ENCODE results near the gene KRTAP5-10.
"Not testable (repeated sequence)": the region's sequence is repeated elsewhere in the genome, so short reads cannot be mapped to it uniquely, and the experiment has no call there.

KRTAP5-10 gene

GRCh38 chr11:71565263-71565662, at the start of gene KRTAP5-10:
Gene KRTAP5-10 (plus strand): TSS chr11:71565563. CDS start chr11:71565588, 25 bp downstream.
- DNase-seq: no peak

GRCh38 chr11:71518506-71519471, 46.6 kb upstream of the KRTAP5-10 start:
- DNase-seq: no peak
- no peak overlapping the region for H3K4me3 Mint-ChIP-seq
- H3K27me3 Mint-ChIP-seq (ENCODE audit: low read depth, poor library complexity): peaks cover 11% of the 10 kb centered on the region
- H3K9me3 Mint-ChIP-seq: peaks cover 20% of the 10 kb centered on the region
- no peaks in the 10 kb centered on the region for H3K4me1 Mint-ChIP-seq
- H3K27ac Mint-ChIP-seq: no peak overlapping the region
- H3K36me3 Mint-ChIP-seq (ENCODE audit: low read depth): no peaks in the 10 kb centered on the region
- TF ChIP-seq CTCF (IDR thresholded peaks at IDR 0.05): no peak

More at GRCh38 chr11:71565263-71565662, at the start of gene KRTAP5-10:
- Mint-ChIP-seq H3K36me3 (ENCODE audit: low read depth) (no peaks in the 10 kb centered on the region), H3K27ac (no peak within 1 kb of the TSS), H3K9me3 (peaks cover 14% of the 10 kb centered on the region), H3K4me3 (no peak within 1 kb of the TSS), H3K27me3 (ENCODE audit: low read depth, poor library complexity) (peaks cover 23% of the 10 kb centered on the region), H3K4me1 (peaks cover 46% of the 10 kb centered on the region)
- no peak for TF ChIP-seq CTCF (IDR thresholded peaks at IDR 0.05)

GRCh38 chr11:71519546-71519945, 45.8 kb upstream of the KRTAP5-10 start:
- H3K9me3 Mint-ChIP-seq: peaks cover 14% of the 10 kb centered on the region
- no peak for DNase-seq
- H3K4me3 Mint-ChIP-seq: no peak overlapping the region
- H3K27me3 Mint-ChIP-seq (ENCODE audit: low read depth, poor library complexity): peaks cover 5% of the 10 kb centered on the region
- TF ChIP-seq CTCF (IDR thresholded peaks at IDR 0.05): no peak
- H3K4me1 Mint-ChIP-seq: no peaks in the 10 kb centered on the region
- H3K36me3 Mint-ChIP-seq (ENCODE audit: low read depth): no peaks in the 10 kb centered on the region
- no peak overlapping the region for H3K27ac Mint-ChIP-seq

GRCh38 chr11:71525188-71525937, 40.0 kb upstream of the KRTAP5-10 start:
- H3K9me3 Mint-ChIP-seq: peaks cover 14% of the 10 kb centered on the region
- H3K36me3 Mint-ChIP-seq (ENCODE audit: low read depth): no peaks in the 10 kb centered on the region
- H3K27me3 Mint-ChIP-seq (ENCODE audit: low read depth, poor library complexity): peaks cover 8% of the 10 kb centered on the region
- H3K4me3 Mint-ChIP-seq: no peak overlapping the region
- TF ChIP-seq CTCF (IDR thresholded peaks at IDR 0.05): no peak
- H3K27ac Mint-ChIP-seq: no peak overlapping the region
- H3K4me1 Mint-ChIP-seq: peaks cover 23% of the 10 kb centered on the region
- no peak for DNase-seq

GRCh38 chr11:71525938-71526495, 39.3 kb upstream of the KRTAP5-10 start:
- TF ChIP-seq CTCF (IDR thresholded peaks at IDR 0.05): no peak
- peaks cover 11% of the 10 kb centered on the region for H3K27me3 Mint-ChIP-seq (ENCODE audit: low read depth, poor library complexity)

GRCh38 chr11:71526796-71527575, 38.4 kb upstream of the KRTAP5-10 start, which contains the start of gene KRTAP5-7:
Gene KRTAP5-7 (plus strand): TSS chr11:71527267. CDS start chr11:71527301, 34 bp downstream.
- H3K4me3 Mint-ChIP-seq; H3K36me3 Mint-ChIP-seq (ENCODE audit: low read depth); DNase-seq; H3K9me3 Mint-ChIP-seq: not testable (repeated sequence)
- Mint-ChIP-seq H3K27me3 (ENCODE audit: low read depth, poor library complexity) (peaks cover 11% of the 10 kb centered on the region), H3K4me1 (peaks cover 32% of the 10 kb centered on the region), H3K27ac (peak within 1 kb of the TSS; percentile 29)

More at GRCh38 chr11:71525938-71526495, 39.3 kb upstream of the KRTAP5-10 start:
- Mint-ChIP-seq H3K4me1 (peaks cover 29% of the 10 kb centered on the region), H3K4me3 (no peak overlapping the region), H3K27ac (no peak overlapping the region), H3K36me3 (ENCODE audit: low read depth) (no peaks in the 10 kb centered on the region), H3K9me3 (peaks cover 14% of the 10 kb centered on the region)
- DNase-seq: no peak

Measured in nephron progenitor cell (in vitro differentiated cells).